GM21367 (cell line): ENCODE results near the gene DNAH10.

Experiments
- ATAC-seq: cut with Tn5 transposase; IDR thresholded peaks from one replicate; pipeline ENCODE4 v1.9.1; 2021; ENCODE audit not compliant: unreplicated experiment

Gene DNAH10

DNA sequence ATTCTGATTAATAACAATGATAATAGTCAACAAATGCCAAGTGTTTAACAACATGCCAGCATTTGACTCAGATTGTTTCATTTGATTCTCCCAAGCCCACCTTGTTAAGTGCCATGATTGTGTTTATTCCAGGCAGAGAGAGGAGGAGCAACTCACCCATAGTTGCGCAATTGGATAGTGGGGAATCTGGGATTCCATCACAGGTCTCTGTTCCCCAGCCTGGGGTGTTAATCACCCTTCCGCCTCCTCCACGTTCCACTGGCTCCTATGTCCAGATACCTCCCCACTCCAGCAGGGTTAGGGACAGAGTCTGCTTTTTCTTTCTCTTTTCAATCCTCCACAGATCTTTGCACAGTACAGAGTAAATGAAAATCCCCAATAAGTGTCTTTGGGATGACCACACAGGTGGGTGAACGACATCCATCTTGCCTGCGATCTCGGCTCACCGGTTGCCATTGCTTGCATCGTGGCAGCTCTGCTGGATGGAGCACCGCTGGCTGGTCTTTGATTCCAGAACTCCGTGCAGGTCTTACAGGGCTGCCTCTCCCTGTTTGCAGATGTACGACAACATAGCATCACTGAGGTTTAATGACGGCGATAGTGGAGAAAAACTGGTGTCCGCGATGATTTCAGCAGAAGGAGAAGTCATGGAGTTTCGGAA, 78.8 kb downstream of the DNAH10 start:
- no peak for ATAC-seq

DNA sequence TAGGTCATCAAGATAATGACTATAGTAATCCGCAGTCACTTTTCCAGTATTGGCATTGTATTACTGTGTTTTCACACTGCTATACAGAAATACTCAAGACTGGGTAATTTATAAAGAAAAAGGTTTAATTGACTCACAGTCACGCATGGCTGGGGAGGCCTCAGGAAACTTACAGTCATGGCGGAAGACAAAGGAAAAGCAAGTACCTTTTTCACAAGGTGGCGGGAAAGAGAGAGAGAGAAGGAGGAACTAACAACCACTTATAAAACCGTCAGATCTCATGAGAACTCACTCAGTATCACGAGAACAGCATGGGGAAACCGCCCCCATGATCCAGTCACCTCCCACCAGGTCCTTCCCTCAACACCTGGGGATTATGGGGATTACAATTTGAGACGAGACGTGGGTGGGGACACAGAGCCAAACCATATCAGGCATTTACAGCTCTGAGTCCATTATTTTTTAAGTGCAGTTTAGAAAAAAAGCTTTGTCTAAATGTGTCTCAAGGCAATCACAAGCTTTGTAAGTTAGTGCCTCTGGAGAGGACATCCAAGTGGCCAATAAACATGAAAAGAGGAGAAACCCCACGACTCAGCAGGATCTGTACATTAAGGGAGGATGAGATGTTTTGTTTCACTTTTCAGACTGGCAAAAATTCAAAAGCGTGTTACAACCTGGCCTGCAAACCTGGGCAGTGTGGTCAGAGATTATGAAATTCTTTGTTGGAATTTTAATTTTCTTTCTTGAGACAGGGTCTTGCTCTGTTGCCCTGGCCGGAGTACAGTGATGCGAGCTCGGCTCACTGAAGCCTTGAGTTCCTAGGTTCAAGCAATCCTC, 82.0 kb downstream of the DNAH10 start:
- ATAC-seq, result no peak

DNA sequence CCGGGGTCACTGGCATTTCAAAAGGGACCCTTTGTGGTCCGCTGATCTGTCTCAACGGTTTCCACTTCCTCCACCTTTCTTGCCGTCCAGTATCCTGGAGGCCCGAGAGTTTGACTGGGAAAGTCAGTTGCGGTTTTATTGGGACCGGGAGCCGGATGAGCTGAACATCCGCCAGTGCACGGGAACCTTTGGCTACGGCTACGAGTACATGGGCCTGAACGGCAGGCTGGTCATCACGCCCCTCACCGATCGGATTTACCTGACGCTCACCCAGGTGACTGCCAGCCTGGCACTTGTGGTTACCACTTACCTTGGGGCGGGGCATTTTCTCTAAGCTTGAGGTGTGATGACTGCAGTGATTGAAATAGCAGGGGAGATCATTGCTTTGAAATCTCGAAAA, 83.8 kb downstream of the DNAH10 start:
- no peak for ATAC-seq

DNA sequence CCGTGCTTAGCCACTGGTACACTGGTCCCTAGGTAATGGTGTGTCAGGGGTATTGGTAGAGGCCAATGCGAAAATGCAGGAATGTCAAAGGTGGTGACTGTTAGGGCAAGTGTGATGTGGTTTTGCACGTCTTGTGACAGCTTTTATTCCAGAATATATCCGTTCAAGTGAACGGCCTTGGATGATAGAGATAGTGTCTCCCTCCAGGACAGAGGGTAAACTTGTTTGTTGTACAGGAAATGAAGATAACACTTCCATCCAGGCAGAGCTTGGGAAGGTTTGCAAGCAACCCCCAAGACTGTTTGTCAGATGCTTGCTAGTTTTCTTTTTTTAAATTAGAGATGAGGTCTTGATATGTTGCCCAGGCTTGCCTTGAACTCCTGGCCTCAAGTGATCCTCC, 84.2 kb downstream of the DNAH10 start:
- no peak for ATAC-seq

DNA sequence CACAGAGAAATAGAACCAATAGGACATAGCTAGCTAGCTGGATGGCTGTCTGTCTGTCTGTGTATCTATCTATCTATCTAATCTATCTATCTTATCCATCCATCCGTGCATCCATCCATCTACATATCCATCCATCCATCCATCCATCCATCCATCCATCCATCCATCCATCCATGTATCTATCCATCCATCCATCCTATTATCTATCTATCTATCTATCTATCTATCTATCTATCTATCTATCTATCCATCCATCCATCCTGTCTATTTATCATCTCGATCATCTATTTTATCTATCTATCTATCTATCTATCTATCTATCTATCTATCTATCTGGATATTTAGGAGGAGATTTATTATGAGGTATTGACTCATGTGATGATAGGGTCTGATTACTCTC, 84.9 kb downstream of the DNAH10 start:
- ATAC-seq, result no peak

DNA sequence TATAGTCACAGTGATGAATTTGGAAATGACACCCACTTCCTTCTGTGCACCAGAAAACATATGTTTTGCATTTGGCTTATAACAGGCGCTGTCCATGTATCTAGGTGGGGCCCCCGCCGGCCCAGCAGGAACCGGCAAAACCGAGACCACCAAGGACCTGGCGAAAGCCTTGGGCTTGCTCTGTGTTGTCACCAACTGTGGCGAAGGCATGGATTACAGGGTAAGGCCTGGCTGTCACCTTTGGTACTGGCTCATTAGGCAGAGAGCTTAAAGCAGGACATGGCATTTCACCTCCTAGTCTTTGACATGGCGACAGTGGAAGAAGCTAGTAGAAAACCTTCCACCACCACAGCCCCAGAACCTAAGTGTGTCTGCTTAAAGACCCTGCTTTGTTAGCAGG, 85.8 kb downstream of the DNAH10 start:
- no peak for ATAC-seq

DNA sequence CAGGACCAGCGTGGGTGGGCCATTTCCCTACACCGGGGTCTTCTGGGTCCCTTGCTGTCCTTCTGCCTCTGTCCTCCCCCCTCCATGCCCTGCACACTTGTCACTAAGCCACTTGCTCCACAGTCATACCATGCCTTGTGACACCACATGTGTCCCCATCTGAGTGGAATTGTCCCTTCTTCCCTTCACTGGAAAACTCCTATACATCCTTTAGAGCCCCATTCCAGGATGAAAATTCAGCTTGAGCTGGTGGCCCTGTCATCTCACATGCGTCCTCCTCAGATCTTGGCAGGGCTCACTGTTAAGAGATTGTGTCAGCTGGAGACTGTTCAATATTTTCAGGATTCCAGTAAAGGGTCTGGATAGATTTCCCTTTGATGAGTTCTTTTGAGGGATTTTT, 87.4 kb downstream of the DNAH10 start:
- no peak for ATAC-seq

DNA sequence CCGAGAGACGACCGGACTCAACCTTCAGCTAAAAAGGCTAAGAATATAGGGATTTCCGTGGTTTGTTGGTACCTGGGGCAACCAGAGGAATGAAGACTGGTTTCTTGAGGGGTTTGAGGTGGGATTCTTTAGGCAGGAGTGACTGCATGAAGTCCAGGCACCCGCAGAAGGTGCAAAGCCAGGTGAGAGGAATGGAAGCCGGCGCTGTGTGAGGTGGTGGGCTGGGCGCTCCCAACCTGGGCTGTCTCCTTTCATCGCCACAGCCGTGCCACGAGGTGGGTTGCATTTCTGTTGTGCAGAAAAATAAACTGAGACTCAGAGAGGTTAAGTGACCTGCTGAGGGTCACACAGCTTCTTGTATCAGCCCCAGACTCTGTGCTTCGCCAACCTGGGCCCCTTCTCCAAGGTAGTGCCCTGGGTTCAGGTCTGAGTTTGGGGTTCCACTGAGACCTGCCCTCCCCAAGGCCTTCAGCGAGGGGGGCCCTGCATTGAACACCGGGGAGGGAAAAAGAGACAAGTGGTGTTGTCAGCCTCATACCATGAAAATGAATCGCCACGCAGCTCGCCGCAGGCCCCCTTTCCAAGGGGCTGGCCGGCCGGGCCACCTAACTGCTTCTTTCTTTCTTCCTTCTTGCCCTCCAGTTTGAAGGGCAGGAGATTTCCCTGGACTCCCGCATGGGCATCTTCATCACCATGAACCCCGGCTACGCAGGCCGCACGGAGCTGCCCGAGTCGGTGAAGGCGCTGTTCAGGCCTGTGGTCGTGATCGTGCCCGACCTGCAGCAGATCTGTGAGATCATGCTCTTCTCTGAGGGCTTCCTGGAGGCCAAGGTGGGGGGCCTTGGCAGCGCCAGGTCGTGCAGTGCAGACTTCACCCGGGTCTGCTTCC, 88.4 kb downstream of the DNAH10 start:
- ATAC-seq, result no peak

DNA sequence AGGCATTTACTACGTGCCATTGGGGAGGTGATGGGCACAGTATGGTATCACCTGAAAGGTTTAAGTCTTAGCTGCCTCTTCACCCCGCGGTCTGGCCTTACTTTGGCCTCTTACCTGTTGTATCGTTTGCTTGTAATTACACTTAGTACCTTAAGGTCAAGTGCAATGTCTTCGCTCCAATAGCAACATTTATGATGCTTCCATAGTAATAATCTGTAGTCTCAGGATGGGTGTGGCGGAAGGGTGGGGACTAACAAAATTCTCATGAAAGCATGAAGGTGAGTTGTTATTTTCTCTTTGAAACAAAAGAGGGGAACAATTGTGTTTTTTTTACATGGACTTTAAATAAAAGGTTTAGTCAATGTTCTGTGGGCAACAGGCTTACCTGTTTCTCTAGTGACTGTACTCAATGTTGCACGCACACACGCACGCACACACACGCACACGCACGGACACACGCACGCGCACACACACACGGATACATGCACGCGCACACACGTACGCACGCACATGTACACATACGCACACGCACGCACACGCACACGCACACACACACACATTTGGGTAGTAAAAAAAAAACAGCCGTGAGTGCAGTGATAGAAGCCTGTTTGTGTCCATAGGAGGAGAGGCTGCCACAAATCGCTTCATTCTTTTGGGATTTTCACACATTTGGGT, 91.4 kb downstream of the DNAH10 start:
- no peak for ATAC-seq

DNA sequence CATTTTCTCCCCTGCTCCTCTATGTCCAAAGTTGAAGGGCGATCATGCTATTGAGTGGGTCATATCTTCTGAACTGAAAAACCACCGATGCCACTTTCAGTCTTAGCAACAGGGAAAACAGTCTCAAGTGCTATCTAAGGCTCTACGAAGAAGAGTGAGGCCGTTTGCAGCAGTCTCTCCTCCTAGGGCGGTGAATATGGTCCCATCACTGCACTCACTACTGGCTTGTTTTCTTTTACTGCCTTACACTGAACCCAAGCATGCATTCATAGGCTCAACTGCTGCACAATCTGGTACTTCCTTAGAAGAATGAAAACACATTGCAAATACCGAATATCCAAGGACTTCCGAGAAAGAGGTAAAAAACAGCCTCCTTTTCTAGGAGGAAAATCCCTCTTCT, 92.1 kb downstream of the DNAH10 start:
- no peak for ATAC-seq

DNA sequence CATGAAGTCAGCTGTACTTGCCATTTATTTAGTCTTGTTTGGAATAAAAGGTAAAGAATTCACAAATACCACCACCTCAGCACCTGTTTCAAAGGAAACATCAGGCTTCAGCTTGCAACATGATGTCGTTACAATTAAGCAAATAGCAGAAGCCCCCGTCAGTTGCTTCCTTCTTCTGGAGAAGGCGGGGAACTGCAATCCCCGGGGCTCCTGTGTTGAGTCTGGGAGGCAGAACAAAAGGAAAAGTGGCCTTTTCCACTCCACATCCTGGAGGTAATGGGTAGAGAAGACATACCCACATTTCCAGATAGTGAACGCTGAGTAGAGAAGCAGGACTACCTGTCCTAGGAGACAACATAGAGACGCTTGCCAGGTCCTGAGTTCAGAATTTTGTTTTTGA, 92.8 kb downstream of the DNAH10 start:
- ATAC-seq, result no peak

DNA sequence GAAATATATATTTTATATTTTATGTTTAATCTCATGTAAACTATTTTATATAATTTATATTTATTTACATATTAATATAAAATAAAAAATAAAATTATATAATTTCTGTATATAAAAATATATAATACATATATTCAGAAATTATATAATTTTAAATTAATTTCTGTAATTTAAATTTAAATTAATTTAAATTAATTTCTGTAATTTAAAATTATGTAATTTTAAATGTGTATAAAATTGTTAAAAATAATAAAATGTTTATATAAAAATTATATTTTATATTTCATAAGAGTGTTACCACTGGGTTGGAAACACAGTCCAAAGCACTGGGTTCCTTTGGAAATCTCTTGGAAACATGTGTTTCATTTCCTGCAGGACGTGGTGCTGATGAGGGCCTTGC, 94.6 kb downstream of the DNAH10 start:
- ATAC-seq, result no peak

DNA sequence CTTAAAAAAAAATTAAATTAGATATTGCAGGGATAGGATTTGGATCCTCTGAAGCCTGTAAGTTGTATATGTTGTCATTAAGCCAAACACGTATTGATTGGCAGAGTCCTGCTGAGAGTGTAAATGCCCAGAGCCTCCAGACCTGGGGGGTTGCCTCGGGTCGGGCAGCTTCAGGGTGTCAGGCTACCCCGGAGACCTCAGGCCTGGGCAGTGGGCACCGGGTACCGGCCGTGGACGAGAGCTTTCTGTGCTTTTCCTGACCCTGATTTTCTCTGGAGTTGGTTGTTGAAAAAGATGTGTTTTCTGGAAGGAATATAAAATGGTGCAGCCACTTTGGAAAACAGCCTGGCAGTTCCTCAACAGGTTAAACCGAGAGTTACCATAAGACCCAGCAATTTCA, 96.1 kb downstream of the DNAH10 start:
- no peak for ATAC-seq

DNA sequence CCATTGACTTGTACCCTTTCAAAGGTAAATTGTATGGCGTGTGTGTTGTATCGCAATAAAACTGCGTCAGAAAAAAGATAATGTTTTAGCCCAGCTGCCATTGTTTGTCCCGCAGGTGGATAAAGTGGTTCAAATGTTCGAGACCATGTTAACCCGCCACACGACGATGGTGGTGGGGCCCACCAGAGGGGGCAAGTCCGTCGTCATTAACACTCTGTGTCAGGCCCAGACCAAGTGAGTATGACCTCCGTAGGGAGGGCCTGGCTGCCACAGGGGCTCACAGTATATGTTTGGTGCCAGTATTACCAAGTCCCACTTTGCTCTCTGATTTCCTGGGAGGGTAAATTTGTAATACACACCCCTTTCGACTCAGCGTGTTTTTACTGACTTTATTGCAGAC, 96.9 kb downstream of the DNAH10 start:
- no peak for ATAC-seq

DNA sequence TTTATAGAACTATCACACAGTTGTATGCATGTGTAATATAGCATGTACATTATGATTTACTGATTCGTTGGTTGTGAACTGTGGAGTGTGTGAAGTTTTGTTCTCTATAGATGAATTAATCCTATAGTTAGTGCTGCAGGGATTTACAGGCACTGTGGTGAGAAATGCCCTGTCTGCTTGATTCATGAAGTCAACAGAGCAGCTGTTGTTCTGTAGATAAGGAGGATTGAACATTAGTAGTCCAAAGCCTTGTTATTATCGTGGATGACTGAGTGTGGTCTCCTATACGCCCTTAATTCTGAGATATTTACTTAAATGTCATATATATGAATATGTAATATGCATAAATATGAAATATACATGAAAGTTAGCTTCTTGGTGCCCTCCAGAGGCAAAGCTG, 98.3 kb downstream of the DNAH10 start:
- no peak for ATAC-seq

DNA sequence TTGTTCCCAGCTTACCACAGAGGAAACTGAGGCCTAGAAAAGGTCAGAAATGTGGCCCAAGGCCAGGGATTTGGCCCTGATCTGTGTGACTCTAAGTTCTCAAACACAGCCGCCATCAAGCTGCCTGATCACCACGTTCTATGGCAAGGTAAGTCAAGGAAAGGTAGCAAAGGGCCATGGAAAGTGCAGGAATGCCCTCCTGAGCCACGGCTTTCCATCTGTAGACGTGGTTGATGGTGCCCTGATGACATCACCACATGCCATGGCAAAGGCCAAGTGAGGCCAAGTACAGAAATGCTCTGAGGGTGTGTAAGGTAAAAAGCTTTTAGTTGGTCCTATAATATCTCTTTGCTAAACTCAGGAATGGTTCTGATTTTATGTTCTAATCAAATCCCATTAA, 99.3 kb downstream of the DNAH10 start:
- no peak for ATAC-seq

DNA sequence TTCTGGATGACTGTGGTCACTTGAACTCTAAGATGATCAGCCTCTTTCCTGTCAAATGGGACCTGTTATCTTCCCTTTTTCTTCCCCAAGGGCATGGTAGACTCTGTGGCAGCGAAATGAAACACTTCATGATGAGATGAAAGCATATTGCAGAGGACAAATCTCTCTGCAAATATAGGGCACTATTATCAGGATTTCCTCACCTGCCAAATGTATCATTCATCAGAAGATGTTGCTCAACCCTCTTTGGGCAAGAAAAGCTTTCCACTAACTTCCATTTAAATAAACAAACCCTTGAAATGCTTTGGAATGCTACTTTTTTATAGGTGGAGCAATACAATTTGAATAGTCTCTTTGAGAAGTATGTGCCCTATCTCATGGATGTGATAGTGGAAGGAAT, 105.0 kb downstream of the DNAH10 start:
- no peak for ATAC-seq

DNA sequence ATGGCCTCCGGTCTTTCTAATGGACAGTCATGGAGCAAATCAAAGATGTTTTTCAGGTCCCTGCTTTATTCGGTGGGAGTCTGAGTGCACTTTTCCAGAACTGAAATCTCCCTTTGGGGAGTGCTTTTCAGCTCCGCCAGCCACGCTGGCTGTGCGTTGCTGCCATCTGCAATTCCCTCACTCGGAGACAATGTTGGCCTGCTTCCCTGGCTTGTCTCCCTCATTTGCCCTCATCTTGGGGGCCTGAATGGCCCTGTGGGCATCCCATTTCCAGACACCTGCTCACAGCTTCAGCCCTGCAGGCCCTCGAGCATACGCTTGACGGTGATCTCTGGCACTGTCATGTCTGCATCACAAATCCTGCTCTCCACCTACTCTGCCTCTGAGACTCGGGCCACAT, 106.7 kb downstream of the DNAH10 start:
- ATAC-seq, result no peak

DNA sequence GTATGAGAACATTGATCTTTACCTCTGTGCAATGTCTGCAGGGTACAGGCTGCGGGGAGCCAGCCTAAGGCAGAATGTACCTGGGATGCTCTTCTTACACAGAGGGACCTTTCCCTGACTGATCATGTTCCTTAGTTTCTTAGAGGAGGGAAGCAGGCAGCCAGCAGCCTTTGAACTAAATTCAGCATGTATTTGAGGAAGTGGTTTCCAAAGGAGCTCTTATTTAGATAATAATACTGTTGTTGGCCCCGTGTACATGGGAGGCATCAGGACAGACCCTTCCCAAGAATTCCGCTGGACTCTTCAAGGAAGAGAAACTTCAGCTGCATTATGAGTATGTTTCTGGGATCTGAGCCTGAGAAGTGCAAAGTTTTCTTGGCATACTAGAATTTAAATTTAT, 111.7 kb downstream of the DNAH10 start:
- ATAC-seq, result no peak

DNA sequence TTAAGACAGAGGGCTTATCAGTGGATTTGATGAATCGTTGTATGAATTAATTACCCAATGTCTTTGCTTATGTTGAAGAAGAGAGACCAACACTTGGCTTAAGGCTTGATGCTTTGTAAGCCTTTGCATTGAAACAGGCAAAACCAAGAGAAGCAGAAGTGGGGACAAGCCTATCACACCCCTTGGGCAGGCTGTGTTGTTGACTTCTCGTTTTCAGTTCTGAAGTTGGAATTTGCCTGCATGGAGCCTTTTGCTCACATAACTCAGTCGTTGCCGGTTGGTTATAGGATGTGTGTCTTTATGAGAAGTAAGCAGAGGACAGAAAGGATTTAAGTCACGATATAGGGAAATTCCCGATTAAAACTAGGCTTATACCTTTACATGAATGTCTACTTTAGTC, 115.9 kb downstream of the DNAH10 start:
- ATAC-seq, result no peak

DNA sequence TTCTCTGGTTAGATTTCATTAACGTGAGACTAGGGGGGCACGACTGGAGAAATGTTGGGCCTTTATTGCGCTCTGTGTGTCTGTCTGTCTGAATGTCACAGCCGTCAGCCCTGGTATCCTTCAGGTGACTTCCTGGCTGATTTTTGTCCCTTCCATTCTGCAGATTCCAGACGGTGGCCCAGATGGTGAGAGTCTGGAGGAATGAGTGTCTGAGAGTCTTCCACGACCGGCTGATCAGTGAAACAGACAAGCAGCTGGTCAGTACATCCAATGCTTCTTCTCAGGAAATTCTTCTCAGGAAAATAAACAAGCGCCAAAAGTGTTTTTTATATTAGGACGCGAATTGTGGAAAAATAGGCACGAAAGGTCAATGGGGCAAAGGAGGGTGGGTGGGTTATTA, 117.0 kb downstream of the DNAH10 start:
- no peak for ATAC-seq
